Stomach smooth muscle (tissue), 2 donors: Measurements from ENCODE around the gene AOX1.
"Not testable (repeated sequence)": the region's sequence is repeated elsewhere in the genome, so short reads cannot be mapped to it uniquely, and the experiment has no call there.

Experiments
- H3K27ac ChIP-seq: one replicate; pipeline ENCODE4 v1.7.0; 2013; ENCODE audit warnings: mild to moderate bottlenecking, low read length, inconsistent platforms
- H3K27me3 ChIP-seq, 2 donors: one replicate each; pipeline ENCODE4 v1.7.0; 2013; ENCODE audit warnings: low read length in 2 of 2; ENCODE audit not compliant: insufficient read depth in 2 of 2, control insufficient read depth in 1 of 2
- H3K36me3 ChIP-seq, 2 donors: one replicate each; pipeline ENCODE4 v1.7.0; 2013; ENCODE audit warnings: low read length in 2 of 2; ENCODE audit not compliant: control insufficient read depth in 2 of 2, insufficient read depth in 2 of 2
- H3K4me1 ChIP-seq: one replicate; pipeline ENCODE4 v1.7.0; 2013; ENCODE audit warnings: low read length; ENCODE audit not compliant: control insufficient read depth, insufficient read depth
- H3K4me3 ChIP-seq, 2 donors: one replicate each; pipeline ENCODE4 v1.7.0; 2013; ENCODE audit warnings: low read length in 2 of 2
- H3K9ac ChIP-seq, 2 donors: one replicate each; pipeline ENCODE4 v1.7.0; 2013; ENCODE audit warnings: low read length in 2 of 2, mild to moderate bottlenecking in 1 of 2
- H3K9me3 ChIP-seq, 2 donors: one replicate each; pipeline ENCODE4 v1.7.0; 2013; ENCODE audit warnings: low read length in 2 of 2; ENCODE audit not compliant: control insufficient read depth in 2 of 2
- donor health status: healthy.
- donor health status: Pancreatic carcinoma.

AOX1 gene

DNA sequence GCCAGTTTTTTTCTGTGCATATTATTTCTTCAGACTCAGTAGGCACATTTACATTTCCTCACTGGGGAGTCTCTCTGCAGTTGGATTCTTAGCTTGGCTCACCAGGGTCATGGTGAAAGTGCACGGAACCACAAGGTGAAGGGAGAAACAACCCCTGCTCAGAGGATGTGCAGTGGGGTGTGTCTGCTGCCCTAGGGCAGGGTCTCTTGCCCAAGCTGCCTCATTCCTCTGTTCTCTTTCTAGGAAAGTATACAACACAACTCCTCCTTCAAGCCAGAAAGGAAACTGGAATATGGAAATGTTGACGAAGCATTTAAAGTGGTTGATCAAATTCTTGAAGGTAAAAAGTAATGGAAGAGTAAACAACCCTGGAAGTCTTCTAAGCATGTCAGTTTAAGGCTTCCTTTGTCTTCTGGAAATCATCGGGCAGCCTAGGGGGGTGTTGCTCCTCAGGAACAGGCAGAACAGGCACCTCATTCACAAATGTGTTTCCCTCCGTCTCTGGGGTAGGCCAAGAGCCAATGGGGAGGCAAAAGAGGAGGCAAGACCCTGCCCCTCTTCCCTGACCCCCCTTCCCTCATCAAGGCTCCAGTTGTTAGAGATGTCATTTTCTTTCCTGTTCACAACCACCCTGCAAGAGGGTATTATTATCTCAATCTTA lies 41.4 kb downstream of the AOX1 start:
- Histone ChIP-seq H3K4me1 (no peaks in the 10 kb centered on the region), H3K9me3 (no peaks in the 10 kb centered on the region), H3K4me3 (no peak overlapping the region), H3K9ac (no peak overlapping the region), H3K27ac (no peak overlapping the region), H3K27me3 (peaks cover 0 to 2% of the 10 kb centered on the region in 2 donors), H3K36me3 (no peaks in the 10 kb centered on the region)

DNA sequence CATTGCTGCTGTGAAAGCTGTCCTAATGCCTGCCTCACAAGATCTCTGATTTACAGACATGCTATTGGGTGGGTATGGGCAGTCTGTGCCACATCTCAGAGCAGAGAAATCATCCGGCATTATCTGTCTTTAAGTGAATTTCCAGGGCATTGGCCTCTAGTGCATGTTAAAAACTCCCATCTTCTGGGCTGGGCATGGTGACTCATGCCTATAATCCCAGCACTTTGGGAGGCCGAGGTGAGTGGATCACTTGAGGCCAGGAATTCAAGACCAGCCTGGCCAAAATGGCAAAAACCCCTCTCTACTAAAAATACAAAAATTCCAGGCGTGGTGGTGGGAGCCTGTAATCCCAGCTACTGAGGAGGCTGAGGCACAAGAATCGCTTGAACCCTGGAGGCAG lies 42.6 kb downstream of the AOX1 start:
- not testable (repeated sequence) for H3K27ac ChIP-seq, H3K36me3 ChIP-seq, H3K4me1 ChIP-seq, H3K9me3 ChIP-seq, H3K4me3 ChIP-seq, H3K9ac ChIP-seq, H3K27me3 ChIP-seq

DNA sequence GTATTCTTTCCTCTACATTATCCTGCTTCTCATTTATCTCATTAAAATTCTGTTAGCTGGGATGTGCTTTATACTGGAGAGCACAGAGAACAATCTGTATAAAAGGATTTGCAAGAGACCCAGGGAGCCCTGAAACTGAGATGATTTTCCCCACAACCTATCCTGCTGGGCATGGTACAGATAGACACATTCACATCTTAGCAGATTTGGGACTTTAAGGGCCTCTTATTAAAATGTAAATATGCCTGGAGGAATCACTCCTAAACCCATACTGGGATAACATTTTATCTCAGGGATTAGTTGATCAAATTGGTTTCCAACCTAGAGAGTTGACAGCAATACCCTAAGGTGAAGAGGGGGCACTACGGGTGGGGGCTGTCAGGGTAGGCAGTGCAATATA lies 45.5 kb downstream of the AOX1 start:
- Histone ChIP-seq H3K4me3 (no peak overlapping the region), H3K9me3 (no peaks in the 10 kb centered on the region), H3K36me3 (peaks cover 0 to 2% of the 10 kb centered on the region in 2 donors), H3K4me1 (no peaks in the 10 kb centered on the region), H3K27me3 (no peaks in the 10 kb centered on the region), H3K27ac (no peak overlapping the region), H3K9ac (no peak overlapping the region)

DNA sequence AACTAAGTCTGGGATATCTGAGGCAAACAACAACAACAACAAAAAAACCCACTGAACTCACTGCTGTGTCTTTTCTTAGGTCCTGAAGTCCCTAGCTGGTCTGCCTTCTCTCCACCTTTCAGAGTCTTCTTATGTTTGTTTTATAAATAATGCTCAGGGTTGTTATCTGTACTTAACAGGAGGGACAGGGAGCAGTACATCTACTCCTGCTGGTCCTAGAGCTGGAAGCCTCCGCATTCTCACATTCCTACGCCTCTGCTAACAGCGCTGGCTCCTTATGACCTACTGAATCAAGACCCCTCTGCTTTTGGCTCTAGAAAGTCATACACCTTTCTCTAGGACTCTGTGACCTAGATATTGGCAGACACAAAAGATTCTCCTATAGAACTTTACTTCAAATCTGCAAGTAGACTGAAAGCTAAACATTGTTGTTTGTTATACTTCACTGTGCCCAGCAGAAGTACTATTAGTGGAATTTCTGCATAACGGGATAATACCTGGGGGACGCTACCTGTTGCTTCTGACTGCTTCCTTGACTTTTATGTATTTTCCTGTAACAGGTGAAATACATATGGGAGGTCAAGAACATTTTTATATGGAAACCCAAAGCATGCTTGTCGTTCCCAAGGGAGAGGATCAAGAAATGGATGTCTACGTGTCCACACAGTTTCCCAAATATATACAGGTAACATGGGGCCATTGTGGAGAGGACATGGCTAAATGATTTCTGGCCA lies 48.6 kb downstream of the AOX1 start:
- H3K9me3 ChIP-seq, result no peaks in the 10 kb centered on the region
- H3K27me3 ChIP-seq, result no peaks in the 10 kb centered on the region
- no peak overlapping the region for H3K9ac ChIP-seq
- peaks cover 0 to 2% of the 10 kb centered on the region in 2 donors for H3K36me3 ChIP-seq
- H3K4me1 ChIP-seq, result no peaks in the 10 kb centered on the region
- no peak overlapping the region for H3K27ac ChIP-seq
- H3K4me3 ChIP-seq, result no peak overlapping the region

DNA sequence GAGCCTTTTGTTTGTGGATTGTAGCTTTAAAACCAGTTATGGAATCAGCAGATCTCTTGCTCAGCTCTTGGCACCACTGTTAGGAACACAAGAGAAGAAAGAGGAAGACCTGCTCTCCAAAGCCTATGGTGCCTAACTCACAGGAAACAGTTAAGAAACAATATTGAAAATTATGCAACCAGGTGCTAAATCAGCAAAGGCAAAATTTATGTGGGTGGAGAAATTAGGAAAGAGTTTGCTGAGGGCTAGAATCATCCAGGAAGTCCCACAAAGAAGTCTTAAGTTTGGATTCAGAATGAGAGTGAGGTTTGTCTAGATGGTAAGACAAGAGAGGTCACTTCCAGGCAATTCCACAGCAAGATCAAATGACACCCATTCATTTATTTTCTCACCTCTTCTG lies 49.4 kb downstream of the AOX1 start:
- no peak overlapping the region for H3K27ac ChIP-seq
- H3K9ac ChIP-seq, result no peak overlapping the region
- peaks cover 0 to 2% of the 10 kb centered on the region in 2 donors for H3K36me3 ChIP-seq
- H3K4me1 ChIP-seq, result no peaks in the 10 kb centered on the region
- H3K4me3 ChIP-seq, result no peak overlapping the region
- H3K27me3 ChIP-seq, result no peaks in the 10 kb centered on the region
- no peaks in the 10 kb centered on the region for H3K9me3 ChIP-seq

DNA sequence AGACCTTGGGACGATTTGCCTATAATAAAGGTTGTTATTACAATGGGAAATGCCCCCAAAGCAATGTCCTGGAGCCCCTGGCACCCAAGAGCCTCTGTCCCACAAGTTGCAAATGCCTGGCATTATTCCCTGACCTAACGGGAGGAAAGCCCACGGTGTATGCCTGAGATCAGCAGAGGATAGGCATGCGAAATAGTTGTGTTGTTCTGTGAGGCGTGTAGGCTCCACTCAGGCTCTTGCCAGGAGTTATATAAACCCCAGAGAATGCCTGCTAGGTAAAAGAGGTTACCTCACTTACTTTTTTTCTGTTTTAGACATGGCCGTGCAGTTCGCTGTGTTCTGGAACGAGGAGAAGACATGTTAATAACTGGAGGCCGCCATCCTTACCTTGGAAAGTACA lies 52.1 kb downstream of the AOX1 start:
- no peaks in the 10 kb centered on the region for H3K27me3 ChIP-seq
- H3K4me3 ChIP-seq, result no peak overlapping the region
- H3K9ac ChIP-seq, result no peak overlapping the region
- H3K9me3 ChIP-seq, result no peaks in the 10 kb centered on the region
- H3K4me1 ChIP-seq, result no peaks in the 10 kb centered on the region
- H3K36me3 ChIP-seq, result peaks cover 0 to 2% of the 10 kb centered on the region in 2 donors
- H3K27ac ChIP-seq, result no peak overlapping the region

DNA sequence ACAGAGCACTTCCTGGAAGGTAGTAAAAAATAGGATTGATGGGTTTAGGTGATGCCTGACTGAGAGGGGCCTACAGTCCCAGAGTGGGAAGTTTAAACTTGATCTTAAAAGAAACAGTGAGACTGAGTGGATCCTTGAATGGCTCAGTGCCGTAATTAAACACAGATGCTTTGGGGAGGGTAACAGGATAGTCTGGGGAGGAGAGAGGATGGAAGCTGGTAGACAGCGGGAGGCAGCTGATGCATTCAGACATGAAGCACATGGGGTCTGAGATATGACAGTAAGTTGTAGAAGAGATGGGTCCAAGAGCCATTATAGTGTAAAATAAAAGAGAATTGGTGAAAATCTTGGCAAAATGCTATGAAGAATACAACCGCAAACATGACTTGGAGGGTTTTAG lies 54.4 kb downstream of the AOX1 start:
- H3K9me3 ChIP-seq, result no peaks in the 10 kb centered on the region
- H3K4me3 ChIP-seq, result no peak overlapping the region
- H3K36me3 ChIP-seq, result peaks cover 0 to 2% of the 10 kb centered on the region in 2 donors
- no peak overlapping the region for H3K27ac ChIP-seq
- H3K27me3 ChIP-seq, result no peaks in the 10 kb centered on the region
- H3K4me1 ChIP-seq, result no peaks in the 10 kb centered on the region
- H3K9ac ChIP-seq, result no peak overlapping the region

DNA sequence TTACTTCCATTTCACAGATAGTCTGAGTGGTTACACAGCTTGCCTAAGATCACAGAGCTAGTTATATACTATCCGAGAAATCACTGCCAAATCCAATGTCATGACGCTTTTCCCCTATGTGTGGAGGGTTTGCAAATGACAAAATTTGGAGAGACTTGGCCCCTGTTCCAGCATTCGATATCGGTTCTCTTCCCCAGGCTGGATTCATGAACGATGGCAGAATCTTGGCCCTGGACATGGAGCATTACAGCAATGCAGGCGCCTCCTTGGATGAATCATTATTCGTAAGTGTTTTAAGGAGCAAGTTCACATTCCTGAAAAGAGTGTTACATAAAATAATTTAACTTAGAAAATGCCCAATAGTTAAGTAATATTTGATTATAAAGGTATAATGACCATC lies 55.1 kb downstream of the AOX1 start:
- H3K36me3 ChIP-seq, result no peaks in the 10 kb centered on the region
- no peaks in the 10 kb centered on the region for H3K27me3 ChIP-seq
- no peak overlapping the region for H3K4me3 ChIP-seq
- no peaks in the 10 kb centered on the region for H3K9me3 ChIP-seq
- no peak overlapping the region for H3K27ac ChIP-seq
- H3K9ac ChIP-seq, result no peak overlapping the region
- H3K4me1 ChIP-seq, result no peaks in the 10 kb centered on the region

DNA sequence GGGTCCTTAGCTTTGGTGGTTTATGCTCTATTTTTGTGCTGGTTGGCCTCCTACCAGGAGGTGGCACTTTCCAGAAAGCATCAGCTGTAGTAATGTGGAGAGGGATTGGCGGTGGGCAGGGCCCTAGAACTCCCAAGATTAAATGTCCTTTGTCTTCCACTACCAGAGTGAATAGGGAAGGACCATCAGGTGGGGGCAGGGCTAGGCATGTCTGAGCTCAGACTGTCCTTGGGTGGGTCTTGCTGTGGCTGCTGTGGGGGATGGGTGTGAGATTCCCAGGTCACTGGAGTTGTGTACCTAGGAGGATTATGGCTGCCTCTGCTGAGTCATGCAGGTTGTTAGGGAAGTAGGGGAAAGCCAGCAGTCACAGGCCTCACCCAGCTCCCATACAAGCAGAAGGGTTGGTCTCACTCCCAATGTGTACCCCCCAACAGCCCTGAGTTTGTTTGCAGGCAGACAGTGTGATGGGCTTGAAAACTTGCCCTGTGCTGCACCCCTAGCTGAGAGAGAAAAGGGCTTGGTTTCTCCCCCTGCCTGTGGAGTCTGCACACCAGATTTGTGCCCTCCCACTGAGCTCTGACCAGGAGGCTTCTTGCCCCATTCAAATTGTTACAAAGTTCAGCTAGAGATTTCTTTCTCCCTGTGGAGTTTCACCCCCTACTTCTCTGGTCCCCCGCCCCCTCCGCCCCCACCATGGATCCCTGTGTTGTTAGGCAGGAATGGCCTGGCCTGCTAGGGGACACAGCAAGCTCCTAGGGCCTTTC lies 62.9 kb downstream of the AOX1 start:
- not testable (repeated sequence) for H3K4me1 ChIP-seq, H3K9me3 ChIP-seq, H3K36me3 ChIP-seq, H3K27ac ChIP-seq, H3K27me3 ChIP-seq, H3K9ac ChIP-seq, H3K4me3 ChIP-seq

DNA sequence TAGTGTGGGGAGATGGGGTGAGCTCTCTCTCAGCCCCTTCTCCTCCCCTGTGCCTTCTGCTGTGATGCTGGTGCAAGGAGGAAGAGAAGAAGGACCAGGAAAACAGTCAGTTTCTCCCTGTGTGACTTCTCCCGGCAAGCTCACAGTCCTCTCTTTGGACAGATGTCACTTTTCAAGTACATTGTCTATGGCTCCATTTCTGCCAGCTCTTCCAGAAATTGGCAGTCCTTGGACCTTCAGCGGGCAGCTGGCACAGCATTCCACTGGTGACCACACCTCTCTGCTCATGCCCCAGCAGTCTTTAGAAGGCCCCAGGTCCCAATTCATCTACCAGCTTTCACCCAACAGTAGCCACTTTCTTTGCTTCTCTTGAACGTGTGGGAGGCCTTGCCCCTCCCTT lies 63.9 kb downstream of the AOX1 start:
- no peak overlapping the region for H3K4me3 ChIP-seq
- no peaks in the 10 kb centered on the region for H3K9me3 ChIP-seq
- no peak overlapping the region for H3K9ac ChIP-seq
- no peaks in the 10 kb centered on the region for H3K4me1 ChIP-seq
- H3K36me3 ChIP-seq, result peaks cover 0 to 2% of the 10 kb centered on the region in 2 donors
- H3K27ac ChIP-seq, result no peak overlapping the region
- H3K27me3 ChIP-seq, result no peaks in the 10 kb centered on the region

DNA sequence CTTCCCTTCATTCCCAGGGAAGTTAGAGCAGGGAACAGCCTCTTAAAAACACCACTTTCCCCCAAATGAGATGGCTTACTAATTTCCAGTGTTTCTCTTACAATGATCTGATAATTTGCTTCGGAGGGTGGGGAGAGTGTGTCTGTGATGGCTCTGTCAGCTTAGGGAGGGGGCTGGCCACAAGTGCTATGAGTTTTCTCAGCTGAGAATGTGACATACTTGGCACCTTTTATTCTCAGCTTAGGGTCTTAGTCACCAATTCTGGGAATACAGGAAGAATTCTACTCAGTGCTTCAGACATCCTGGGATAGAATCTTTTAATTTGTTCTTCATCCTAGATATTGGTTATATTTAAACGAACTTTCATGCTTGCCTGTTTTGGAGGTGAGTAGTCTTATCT lies 64.4 kb downstream of the AOX1 start:
- H3K4me3 ChIP-seq, result no peak overlapping the region
- H3K27me3 ChIP-seq, result no peaks in the 10 kb centered on the region
- peaks cover 0 to 2% of the 10 kb centered on the region in 2 donors for H3K36me3 ChIP-seq
- H3K9ac ChIP-seq, result no peak overlapping the region
- H3K27ac ChIP-seq, result no peak overlapping the region
- no peaks in the 10 kb centered on the region for H3K9me3 ChIP-seq
- no peaks in the 10 kb centered on the region for H3K4me1 ChIP-seq
